Activated T-cell treated with anti-CD3 and anti-CD28 coated beads, Interleukin-2, amount 50 U/mL, for 72 hours (primary cell): Measurements from ENCODE around the gene FUS. TPM values are rescaled to one million over a fixed set of nuclear protein-coding genes. Genes with fewer than 3 reads are reported as not detected.

Experiments
- ATAC-seq, 2 donors: fragments of 150-1000 bp; cut with Tn5 transposase; replicated peaks in 1 of 2; 2 replicates each; pipeline ENCODE4 v1.10.0; 2021; ENCODE audit warnings: moderate library complexity in 2 of 2, mild to moderate bottlenecking in 1 of 2
- DNase-seq, 2 donors: peaks; one replicate each; pipeline ENCODE4 v3.0.0; 2021 to 2022; ENCODE audit warnings: mixed read lengths in 1 of 2
- H3K27ac Mint-ChIP-seq: one replicate; pipeline ENCODE4 v1.8.0; 2022; ENCODE audit warnings: mild to moderate bottlenecking, moderate library complexity, mixed read lengths
- H3K27me3 Mint-ChIP-seq: one replicate; pipeline ENCODE4 v1.8.0; 2022; ENCODE audit warnings: low read depth, mixed read lengths
- H3K36me3 Mint-ChIP-seq, 2 donors: one replicate each; pipeline ENCODE4 v1.8.0; 2022; ENCODE audit warnings: mixed read lengths in 2 of 2, mild to moderate bottlenecking in 1 of 2; ENCODE audit not compliant: insufficient read depth in 2 of 2
- H3K4me1 Mint-ChIP-seq: one replicate; pipeline ENCODE4 v1.8.0; 2022; ENCODE audit warnings: low read depth, mixed read lengths
- H3K4me3 Mint-ChIP-seq, 2 donors: one replicate each; pipeline ENCODE4 v1.8.0; 2022; ENCODE audit warnings: mild to moderate bottlenecking in 2 of 2, mixed read lengths in 2 of 2, moderate library complexity in 2 of 2
- H3K9me3 Mint-ChIP-seq, 2 donors: one replicate each; pipeline ENCODE4 v1.8.0; 2022; ENCODE audit warnings: mixed read lengths in 2 of 2
- total RNA-seq, 2 donors: library from RNA; stranded (reverse); gene quantifications; one replicate each; pipeline ENCODE4 v1.2.3, GENCODE V29; 2022

FUS gene
- total RNA-seq, 2 donors from 2014 or later = 411 to 528 TPM

- Mint-ChIP-seq H3K36me3 (no peaks in the 10 kb centered on the region), H3K9me3 (no peaks in the 10 kb centered on the region)
- DNase-seq = no peak
Measured at GRCh38 chr16:31224092-31224955, 44.4 kb downstream of the FUS start.

GRCh38 chr16:31225193-31225592, 45.3 kb downstream of the FUS start:
- no peak overlapping the region for H3K4me3 Mint-ChIP-seq
- DNase-seq (no peak), ATAC-seq (no peak)
- H3K9me3 Mint-ChIP-seq = no peaks in the 10 kb centered on the region
- no peak overlapping the region for H3K27ac Mint-ChIP-seq
- no peaks in the 10 kb centered on the region for H3K36me3 Mint-ChIP-seq
- H3K4me1 Mint-ChIP-seq = no peaks in the 10 kb centered on the region
- H3K27me3 Mint-ChIP-seq = peaks cover 17% of the 10 kb centered on the region

More at GRCh38 chr16:31224092-31224955, 44.4 kb downstream of the FUS start:
- no peaks in the 10 kb centered on the region for H3K4me1 Mint-ChIP-seq
- no peak overlapping the region for H3K27ac Mint-ChIP-seq
- no peak overlapping the region for H3K4me3 Mint-ChIP-seq
- H3K27me3 Mint-ChIP-seq = peaks cover 17% of the 10 kb centered on the region
- ATAC-seq = no peak

- Mint-ChIP-seq H3K27ac (no peak overlapping the region), H3K27me3 (no peaks in the 10 kb centered on the region), H3K4me3 (no peak overlapping the region), H3K36me3 (no peaks in the 10 kb centered on the region), H3K4me1 (no peaks in the 10 kb centered on the region), H3K9me3 (no peaks in the 10 kb centered on the region)
- ATAC-seq (no peak), DNase-seq (no peak)
Measured at GRCh38 chr16:31228206-31228605, 48.3 kb downstream of the FUS start.

- Mint-ChIP-seq H3K4me3 (no peak overlapping the region), H3K9me3 (no peaks in the 10 kb centered on the region), H3K27me3 (no peaks in the 10 kb centered on the region), H3K27ac (no peak overlapping the region), H3K36me3 (no peaks in the 10 kb centered on the region), H3K4me1 (no peaks in the 10 kb centered on the region)
- no peak for ATAC-seq
- DNase-seq = no peak
Measured at GRCh38 chr16:31229501-31229900, 49.6 kb downstream of the FUS start.

- H3K36me3 Mint-ChIP-seq = no peaks in the 10 kb centered on the region
- no peak overlapping the region for H3K4me3 Mint-ChIP-seq
- H3K27ac Mint-ChIP-seq = no peak overlapping the region
- H3K27me3 Mint-ChIP-seq = no peaks in the 10 kb centered on the region
- ATAC-seq (no peak), DNase-seq (no peak)
- H3K4me1 Mint-ChIP-seq = no peaks in the 10 kb centered on the region
- no peaks in the 10 kb centered on the region for H3K9me3 Mint-ChIP-seq
Measured at GRCh38 chr16:31238041-31238440, 58.1 kb downstream of the FUS start.

Other genes with a start within 250 kb of the FUS start
- gene ORAI3, start 231.1 kb upstream of the FUS start, total RNA-seq = 10 to 100 TPM; 13.6 to 15.6 TPM
- 10 to 100 TPM; 19.1 to 25.5 TPM for gene SETD1A, start 222.4 kb upstream of the FUS start, total RNA-seq
- 1 to 10 TPM; 2.4 to 4.7 TPM for gene HSD3B7, start 194.9 kb upstream of the FUS start, total RNA-seq
- gene STX1B, start 169.5 kb upstream of the FUS start, total RNA-seq = 1 to 10 TPM; 2.2 to 6.1 TPM
- gene STX4, start 146.6 kb upstream of the FUS start, total RNA-seq = 10 to 100 TPM; 51.8 to 54.7 TPM
- 1 to 10 TPM; 6.9 to 7.8 TPM for gene ZNF668, start 105.9 kb upstream of the FUS start, total RNA-seq
- 10 to 100 TPM; 23.0 to 24.1 TPM for gene ZNF646, start 105.7 kb upstream of the FUS start, total RNA-seq
- 1 to 10 TPM; 6.2 to 7.7 TPM for gene PRSS53, start 91.2 kb upstream of the FUS start, total RNA-seq
- 10 to 100 TPM; 52.2 to 55.6 TPM for gene VKORC1, start 85.3 kb upstream of the FUS start, total RNA-seq
- 10 to 100 TPM; 21.6 to 24.5 TPM for gene BCKDK, start 71.8 kb upstream of the FUS start, total RNA-seq
- 10 to 100 TPM; 50.8 to 55.5 TPM for gene KAT8, start 62.5 kb upstream of the FUS start, total RNA-seq
- gene PRSS8, start 44.4 kb upstream of the FUS start, total RNA-seq = not detected
- under 1 TPM; 0.19 TPM for gene PRSS36, start 30.1 kb upstream of the FUS start, total RNA-seq
- 10 to 100 TPM in 1 of 2 donors, 1 to 10 TPM in 1; 7.4 to 13.6 TPM for gene PYCARD, start 22.6 kb downstream of the FUS start, total RNA-seq
- under 1 TPM in 1 of 2 donors, not detected in 1; 0.05 TPM for gene TRIM72, start 34.0 kb downstream of the FUS start, total RNA-seq
- not detected for gene PYDC1, start 37.0 kb downstream of the FUS start, total RNA-seq
- 1 to 10 TPM; 1.8 to 3.7 TPM for gene ITGAM, start 79.8 kb downstream of the FUS start, total RNA-seq
- gene ITGAX, start 175.0 kb downstream of the FUS start, total RNA-seq = 100 to 1,000 TPM in 1 of 2 donors, 10 to 100 TPM in 1; 79.3 to 146 TPM
- under 1 TPM; 0.05 to 0.14 TPM for gene ITGAD, start 213.2 kb downstream of the FUS start, total RNA-seq
- gene COX6A2, start 248.2 kb downstream of the FUS start, total RNA-seq = not detected